Right lobe of liver (tissue), 6 donors: Measurements from ENCODE around the gene TBX18. TPM values are rescaled to one million over a fixed set of nuclear protein-coding genes. Genes with fewer than 3 reads are reported as not detected.

ENCODE experiments used
- ATAC-seq, 4 donors: fragments of 200-7000 bp; cut with Tn5 transposase; one replicate each; pipeline ENCODE4 v1.9.1; 2020; ENCODE audit warnings: mild to moderate bottlenecking in 4 of 4, moderate library complexity in 4 of 4
- DNase-seq, 3 donors: peaks; one replicate each; pipeline ENCODE4 v3.0.0-alpha.2; 2020
- H3K27ac ChIP-seq, 3 donors: fragments of 200-600 bp; one replicate each; pipeline ENCODE4 v1.8.0; 2022
- H3K27me3 ChIP-seq, 2 donors: fragments of 200-600 bp; one replicate each; pipeline ENCODE4 v1.8.0; 2022
- H3K36me3 ChIP-seq, 4 donors: fragments of 200-600 bp; sonication (generic) in 1 of 4; one replicate each; pipeline versions ENCODE4 v1.5.1 to v1.8.0; 2017 to 2022; ENCODE audit warnings: control low read depth in 1 of 4
- H3K4me1 ChIP-seq, 4 donors: fragments of 200-600 bp; sonication (generic) in 1 of 4; one replicate each; pipeline versions ENCODE4 v1.5.1 to v1.8.0; 2017 to 2022; ENCODE audit warnings: control low read depth in 1 of 4
- H3K4me3 ChIP-seq, 3 donors: fragments of 200-600 bp; one replicate each; pipeline ENCODE4 v1.8.0; 2022
- H3K9me3 ChIP-seq, 4 donors: fragments of 200-600 bp; sonication (generic) in 1 of 4; one replicate each; pipeline versions ENCODE4 v1.5.1 to v1.8.0; 2017 to 2022; ENCODE audit warnings: control low read depth in 1 of 4
- CTCF ChIP-seq, 4 donors: fragments of 200-600 bp in 3 of 4; fragments of 450-650 bp in 1 of 4; IDR thresholded peaks; one replicate each; pipeline versions ENCODE4 v1.5.1 to v1.8.0; 2016 to 2022; ENCODE audit warnings: antibody characterized with exemption in 4 of 4, mild to moderate bottlenecking in 2 of 4
- POLR2A ChIP-seq: fragments of 450-650 bp; IDR thresholded peaks from one replicate; pipeline ENCODE4 v1.6.1; 2017; ENCODE audit warnings: antibody characterized with exemption, mild to moderate bottlenecking
- WGBS: methylation state at CpG from one replicate; pipeline ENCODE4 v1.1.6; 2018; ENCODE audit warnings: low coverage, low lambda C conversion rate; ENCODE audit not compliant: insufficient coverage; ENCODE audit errors: missing lambda C conversion rate; 5-methylcytosine and 5-hydroxymethylcytosine counted together
- intact Hi-C, 2 donors: fragments of 100-400 bp; cut with DNase I; formaldehyde crosslinking; loops; one replicate each; pipeline versions ENCODE4 v1.11.2 to v1.14.1; 2022
- total RNA-seq, 6 experiments: library from RNA; depleted of rRNA in 2 of 6; stranded (reverse); fragments of >200 nt in 2 of 6; fragmentation: NEBNext Ultra II Directional in 3 of 6; extraction: Animal tissue kit (Norgen Biotek cat#: 25700) in 3 of 6; gene quantifications; one replicate each; pipeline versions ENCODE4 v1.1.0 to v1.2.4, GENCODE V29; 2016 to 2023
- donor health status: DM: no; HTN: yes; CAD: no.
- donor health status: DM: no; HTN: no; CAD: no.
- donor health status: DM: no; HTN: no; CAD: no.
- donor health status: DM: no; HTN: yes; CAD: no.
- donor health status: DM: no; HTN: yes; CAD: no.

TBX18 gene
- total RNA-seq, 6 experiments from 2014 or later: 0.15 to 0.87 (median 0.49) TPM; not detected in 1

- H3K9me3 ChIP-seq: no peaks in the 10 kb centered on the region
- intact Hi-C loops: no loop called here
- TF ChIP-seq POLR2A: no peak
- no peak for TF ChIP-seq CTCF (IDR thresholded peaks at IDR 0.05)
- no peak for ATAC-seq
- H3K27ac ChIP-seq: no peak overlapping the region
- 38% methylated on average over 2 of the region's 2 CpGs for WGBS
- H3K4me3 ChIP-seq: no peak overlapping the region
- H3K4me1 ChIP-seq: no peaks in the 10 kb centered on the region
- H3K27me3 ChIP-seq: no peaks in the 10 kb centered on the region
- DNase-seq: no peak
- no peaks in the 10 kb centered on the region for H3K36me3 ChIP-seq
These were observed 31.9 kb upstream of the TBX18 start for GRCh38 chr6:84796343-84796742.

GRCh38 chr6:84791927-84792326, 27.5 kb upstream of the TBX18 start:
- intact Hi-C loops: no loop called here
- TF ChIP-seq POLR2A (no peak), CTCF (IDR thresholded peaks at IDR 0.05) (no peak)
- H3K4me1 ChIP-seq: no peaks in the 10 kb centered on the region
- WGBS: 21% methylated on average over 1 of the region's 1 CpG
- no peak for ATAC-seq
- DNase-seq: no peak
- H3K27me3 ChIP-seq: no peaks in the 10 kb centered on the region
- H3K27ac ChIP-seq: no peak overlapping the region
- no peak overlapping the region for H3K4me3 ChIP-seq
- H3K36me3 ChIP-seq: no peaks in the 10 kb centered on the region
- no peaks in the 10 kb centered on the region for H3K9me3 ChIP-seq

GRCh38 chr6:84791233-84791632, 26.8 kb upstream of the TBX18 start:
- intact Hi-C loops: no loop called here
- DNase-seq (no peak), ATAC-seq (no peak)
- no peak overlapping the region for H3K27ac ChIP-seq
- H3K27me3 ChIP-seq: no peaks in the 10 kb centered on the region
- H3K4me3 ChIP-seq: no peak overlapping the region
- H3K4me1 ChIP-seq: no peaks in the 10 kb centered on the region
- 40% methylated on average over 2 of the region's 2 CpGs for WGBS
- no peaks in the 10 kb centered on the region for H3K9me3 ChIP-seq
- TF ChIP-seq POLR2A (no peak), CTCF (IDR thresholded peaks at IDR 0.05) (no peak)
- H3K36me3 ChIP-seq: no peaks in the 10 kb centered on the region

GRCh38 chr6:84789170-84789569, 24.8 kb upstream of the TBX18 start:
- Histone ChIP-seq H3K4me3 (no peak overlapping the region), H3K9me3 (no peaks in the 10 kb centered on the region), H3K27ac (no peak overlapping the region), H3K27me3 (no peaks in the 10 kb centered on the region), H3K4me1 (no peaks in the 10 kb centered on the region), H3K36me3 (no peaks in the 10 kb centered on the region)
- ATAC-seq: no peak
- TF ChIP-seq POLR2A (no peak), CTCF (IDR thresholded peaks at IDR 0.05) (no peak)
- no peak for DNase-seq
- intact Hi-C loops: no loop called here

GRCh38 chr6:84788689-84789088, 24.3 kb upstream of the TBX18 start:
- 47% methylated on average over 2 of the region's 2 CpGs for WGBS
- no peak for DNase-seq
- no peaks in the 10 kb centered on the region for H3K27me3 ChIP-seq

More at GRCh38 chr6:84788689-84789088, 24.3 kb upstream of the TBX18 start:
- Histone ChIP-seq H3K9me3 (no peaks in the 10 kb centered on the region), H3K4me3 (no peak overlapping the region), H3K27ac (no peak overlapping the region), H3K36me3 (no peaks in the 10 kb centered on the region), H3K4me1 (no peaks in the 10 kb centered on the region)
- ATAC-seq: no peak
- intact Hi-C loops: no loop called here
- TF ChIP-seq POLR2A (no peak), CTCF (IDR thresholded peaks at IDR 0.05) (no peak)
